ENCODE measurements around the gene SORCS1.

- TF ChIP-seq CTCF (IDR thresholded peaks at IDR 0.05; ENCODE audit: low read depth, low read length, missing input control) (no peak), MAX (IDR thresholded peaks at IDR 0.05) (no peak), YY1 (IDR thresholded peaks at IDR 0.05) (no peak), ATF3 (IDR thresholded peaks at IDR 0.05) (no peak)
These were observed 253.4 kb downstream of the SORCS1 start for GRCh38 chr10:106911096-106911495.
